ENCODE data around the gene MLLT3.

MLLT3 gene

GRCh38 chr9:20630241-20630943, 8.1 kb upstream of the MLLT3 start:
- no peak for DNase-seq

GRCh38 chr9:20625003-20625349, 2.7 kb upstream of the MLLT3 start:
- DNase-seq: no peak

GRCh38 chr9:20624201-20625002, 2.1 kb upstream of the MLLT3 start:
- peak in 32 of 56 donors; percentile 5 to 74 (median 26) for DNase-seq

DNA sequence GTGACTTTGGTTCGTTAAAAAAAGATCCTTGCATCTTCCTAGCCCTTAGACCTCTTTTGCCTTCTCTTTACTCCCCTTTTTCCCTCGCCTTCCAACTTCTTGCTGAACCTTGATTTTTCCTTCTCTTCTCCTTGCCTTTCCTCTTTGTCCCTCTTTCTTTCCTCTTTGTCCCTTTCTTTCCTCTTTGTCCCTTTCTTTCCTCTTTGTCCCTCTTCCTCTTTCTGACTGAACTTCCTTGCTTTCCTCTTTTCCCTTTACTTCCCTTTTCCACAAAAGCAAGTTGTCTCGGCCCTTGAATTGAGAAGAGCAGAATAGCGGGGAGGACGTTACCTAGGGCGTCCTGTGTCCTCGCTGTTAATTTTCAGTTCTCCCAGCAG, 1.4 kb upstream of the MLLT3 start:
- DNase-seq: no peak

DNA sequence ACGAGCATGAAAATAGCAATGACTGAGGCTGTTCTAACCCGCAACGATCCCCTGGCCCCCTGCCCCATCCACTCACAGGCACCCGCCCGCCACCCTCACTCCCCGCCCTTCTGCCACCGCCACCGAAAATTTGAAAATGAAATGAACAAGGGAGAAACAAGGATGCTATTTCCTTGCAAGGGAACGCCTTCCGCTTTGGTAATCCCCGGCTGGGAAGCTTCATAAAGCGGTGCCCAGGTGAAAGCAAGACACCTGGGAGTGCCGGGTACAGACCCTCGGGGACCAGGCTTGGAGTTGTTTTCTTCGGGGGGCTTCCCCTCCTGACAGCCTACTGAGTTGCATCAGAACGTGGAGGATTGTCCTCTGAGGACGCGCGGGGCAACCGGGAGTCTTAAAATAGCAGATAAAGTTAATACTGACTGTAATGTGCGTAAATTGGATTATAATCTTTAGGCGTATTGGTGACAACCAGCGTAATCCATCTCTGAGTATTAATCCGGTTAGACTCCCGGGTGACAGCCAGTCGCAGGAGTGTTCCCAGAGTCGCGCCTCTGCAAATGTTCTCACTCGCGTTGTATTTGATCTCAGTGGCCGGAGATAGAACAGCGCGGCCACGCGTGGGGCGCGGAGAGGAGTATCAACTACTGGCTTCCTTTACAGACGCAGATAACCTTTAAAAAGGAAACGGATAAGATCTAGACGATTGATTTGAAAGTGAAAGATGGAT, 885 bp upstream of the MLLT3 start:
- DNase-seq: peak in 26 of 56 donors; percentile 13 to 70 (median 36)

DNA sequence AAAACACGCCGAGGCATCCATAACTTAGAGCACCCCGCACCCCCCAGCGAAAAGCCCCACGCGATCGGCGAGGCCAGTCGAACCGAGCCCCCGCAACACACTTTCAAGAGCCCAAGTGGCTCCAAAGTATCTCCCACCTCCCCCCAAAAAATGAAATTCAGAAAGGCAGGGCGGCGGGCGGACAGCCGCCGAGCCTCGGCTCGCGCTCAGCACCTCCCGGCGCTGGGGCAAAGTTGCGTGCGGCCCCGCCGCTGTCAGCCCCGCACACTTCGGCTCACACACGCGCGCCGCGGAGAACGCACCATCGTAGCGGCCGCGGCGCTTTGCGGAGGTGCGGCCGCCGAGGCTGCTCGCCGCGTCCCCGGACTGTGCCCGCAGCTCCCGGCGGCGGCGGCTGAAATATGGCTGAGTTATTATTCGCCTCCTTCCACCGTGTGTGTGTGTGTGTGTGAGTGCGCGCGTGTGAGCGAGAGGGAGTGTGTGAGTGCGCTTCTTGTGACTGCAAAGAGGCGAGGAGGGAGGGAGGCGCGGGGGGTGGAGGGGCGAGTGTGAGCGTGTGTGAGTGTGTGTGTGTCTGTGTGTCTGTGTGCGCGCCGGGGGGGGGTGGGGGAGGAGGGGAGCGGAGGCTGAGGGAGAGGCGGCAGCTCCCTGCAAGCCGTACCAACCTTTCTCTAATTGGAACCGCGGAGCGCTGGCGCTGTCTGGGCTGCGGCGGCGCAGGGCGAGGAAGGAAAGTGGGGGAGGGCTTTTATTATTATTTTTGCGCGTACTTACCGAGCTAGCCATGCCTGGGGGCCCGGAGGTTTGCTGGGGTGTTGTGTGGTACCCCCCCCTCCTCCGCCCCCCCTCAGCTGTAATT, 599 bp downstream of the MLLT3 start:
- peak in 53 of 56 donors; percentile 22 to 88 (median 79) for DNase-seq

- DNase-seq: peak in 38 of 56 donors; percentile 13 to 68 (median 50)
Measured at GRCh38 chr9:20620650-20621470, 1.4 kb downstream of the MLLT3 start.

DNA sequence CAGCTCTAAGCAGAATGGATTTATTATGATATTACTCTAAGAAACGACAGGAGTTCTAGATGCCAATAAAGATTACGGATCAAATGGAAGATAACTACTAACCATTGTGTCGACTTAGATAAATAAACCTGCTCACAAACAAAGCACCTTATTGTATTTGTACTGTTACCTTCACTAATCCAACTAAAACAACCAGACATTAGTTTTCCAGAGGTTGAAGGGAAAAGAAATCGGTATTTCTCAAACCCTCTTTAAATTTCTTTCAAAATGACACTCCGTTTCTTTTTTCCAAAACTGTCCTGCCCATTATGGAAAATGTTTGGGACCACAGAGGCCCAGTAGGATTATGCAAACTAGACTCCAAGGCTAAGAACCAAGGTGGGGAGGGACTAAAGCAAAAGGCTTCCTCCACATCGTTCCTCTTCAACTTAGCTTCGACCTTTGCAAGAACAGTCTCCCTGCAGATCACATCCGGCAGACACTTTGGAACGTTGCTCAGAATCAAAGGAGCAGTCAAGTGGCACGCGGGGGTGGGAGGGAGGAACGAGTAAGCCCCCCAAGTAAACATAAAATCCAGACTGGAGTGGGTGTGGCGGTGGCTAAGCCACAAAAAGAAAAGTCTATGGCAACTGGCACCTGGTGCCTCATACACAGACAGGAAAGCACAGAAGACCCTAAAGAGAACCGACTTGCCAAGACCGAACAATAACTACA, 2.7 kb downstream of the MLLT3 start:
- DNase-seq: peak in 17 of 56 donors; percentile 1 to 55 (median 20)

DNA sequence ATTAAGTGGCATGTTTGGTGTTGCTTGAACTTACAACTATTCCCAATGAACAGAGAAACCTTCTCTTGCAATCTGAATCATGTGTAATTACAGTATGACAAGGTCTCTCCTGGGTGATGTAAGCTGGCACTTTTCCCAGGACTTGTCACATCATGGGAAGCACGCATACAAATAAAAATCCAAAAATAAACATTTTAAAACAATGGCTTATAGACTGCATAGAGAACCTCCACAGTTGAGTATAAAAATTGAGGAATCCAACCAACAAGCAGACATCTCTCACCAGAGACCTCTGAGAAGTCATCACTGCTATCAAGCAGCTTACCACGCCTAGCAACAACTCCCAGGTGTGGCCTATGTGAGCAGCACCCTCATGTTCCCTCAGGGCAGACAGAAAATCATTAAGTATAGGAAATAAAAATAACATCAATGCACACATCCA, 3.9 kb downstream of the MLLT3 start:
- DNase-seq: peak in 3 of 56 donors; percentile 16 to 21 (median 18)

- no peak for DNase-seq
Measured at GRCh38 chr9:20616808-20617207, 5.5 kb downstream of the MLLT3 start.

- DNase-seq: no peak
Measured at GRCh38 chr9:20614602-20615216, 7.6 kb downstream of the MLLT3 start.

- DNase-seq: no peak
Measured at GRCh38 chr9:20611691-20612287, 10.5 kb downstream of the MLLT3 start.

DNA sequence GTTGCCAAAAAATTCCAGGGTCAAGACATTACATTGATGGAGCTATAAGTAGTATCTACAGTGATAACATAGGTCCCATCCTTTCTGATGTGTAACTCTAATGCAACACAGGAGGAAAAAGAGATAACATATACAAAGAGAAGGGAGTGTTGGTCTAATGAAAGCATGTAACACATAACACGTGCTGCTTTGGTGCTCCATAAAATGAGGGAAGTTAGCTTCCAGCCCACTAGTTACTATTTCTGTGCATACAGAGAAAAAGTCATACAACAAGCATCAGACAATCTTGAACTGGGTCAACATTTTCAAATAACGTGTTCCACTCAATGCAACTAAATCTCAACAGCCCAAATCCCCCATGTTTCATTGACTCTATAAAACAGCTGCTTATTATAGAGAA, 11.7 kb downstream of the MLLT3 start:
- no peak for DNase-seq

GRCh38 chr9:20608582-20608981, 13.7 kb downstream of the MLLT3 start:
- no peak for DNase-seq

DNA sequence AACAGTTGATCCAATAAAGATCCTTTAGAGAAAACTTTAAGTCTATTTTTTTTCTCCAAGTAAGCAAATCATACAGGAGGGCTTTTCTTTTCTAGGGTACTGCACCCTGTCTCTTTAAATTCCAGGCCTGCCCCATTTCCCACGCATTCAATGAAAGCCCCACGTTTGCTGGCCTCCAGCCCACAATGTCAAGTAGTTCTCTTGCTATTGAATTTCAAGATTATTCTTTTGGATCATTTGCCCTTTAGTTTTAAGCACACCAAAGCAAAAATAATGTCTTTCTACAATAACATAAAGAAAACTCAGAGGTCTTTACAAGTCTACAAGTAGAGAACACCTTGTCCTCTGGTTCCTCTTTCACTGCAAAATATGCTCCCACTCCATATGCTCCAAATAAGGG, 15.6 kb downstream of the MLLT3 start:
- DNase-seq: peak in 13 of 56 donors; percentile 3 to 51 (median 18)

DNA sequence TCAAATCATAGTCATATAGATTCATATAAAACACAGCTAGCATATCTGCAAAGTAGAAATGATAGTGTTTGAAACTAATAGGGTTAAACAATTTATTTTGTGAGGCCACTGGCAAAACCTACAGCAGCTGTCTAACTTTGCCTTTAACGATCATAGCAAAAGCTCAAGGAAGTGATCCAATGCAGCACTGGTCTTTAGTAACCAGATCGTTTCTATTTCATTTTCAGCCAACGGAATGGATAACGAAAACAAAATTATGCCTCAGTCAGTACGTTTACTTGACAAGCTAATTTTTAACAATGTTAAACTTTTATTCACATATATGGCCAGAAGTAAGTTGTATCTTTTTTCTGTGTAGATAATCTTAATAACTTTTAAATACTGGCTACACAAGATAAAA, 17.7 kb downstream of the MLLT3 start:
- DNase-seq: no peak

- DNase-seq: no peak
Measured at GRCh38 chr9:20603524-20604268, 18.6 kb downstream of the MLLT3 start.

DNA sequence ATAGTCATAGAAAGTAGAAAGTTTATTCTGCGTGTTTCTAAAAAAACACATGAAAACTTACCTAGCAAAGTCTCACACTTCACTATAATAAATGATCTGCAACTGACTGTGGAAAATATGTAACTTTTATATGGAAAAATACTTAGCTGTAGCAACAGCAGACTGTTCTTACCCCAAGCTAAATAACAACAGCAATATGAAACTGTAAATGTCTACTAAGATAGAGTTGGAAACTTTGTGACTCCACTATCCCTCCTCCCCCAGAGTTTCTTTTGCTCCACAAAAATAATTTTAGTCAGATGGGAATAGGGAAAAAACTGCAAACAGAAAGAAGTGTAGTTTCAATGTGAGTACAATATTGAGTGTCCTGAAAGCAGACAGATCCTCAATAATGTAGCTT, 21.0 kb downstream of the MLLT3 start:
- DNase-seq: no peak
